IMR-90 (cell line): Measurements from ENCODE around the gene BRINP1.

Experiments used
- BHLHE40 ChIP-seq: fragments of 150-350 bp; IDR thresholded peaks from 2 replicates; pipeline ENCODE4 v1.6.1; 2016; ENCODE audit warnings: mild to moderate bottlenecking, low read depth, low read length
- CHD1 ChIP-seq: IDR thresholded peaks from 2 replicates; pipeline ENCODE4 v1.6.1; 2012; ENCODE audit warnings: low read depth, low read length, improper control_type of control experiment
- MAFK ChIP-seq: IDR thresholded peaks from 2 replicates; pipeline ENCODE4 v1.6.1; 2012; ENCODE audit warnings: low read depth, low read length, improper control_type of control experiment
- MAZ ChIP-seq: IDR thresholded peaks from 2 replicates; pipeline ENCODE4 v1.6.1; 2012; ENCODE audit warnings: low read depth, mild to moderate bottlenecking, low read length, improper control_type of control experiment, moderate library complexity, borderline replicate concordance
- NFE2L2 ChIP-seq: fragments of 150-350 bp; IDR thresholded peaks from 2 replicates; pipeline ENCODE4 v1.6.1; 2016; ENCODE audit warnings: low read depth, mild to moderate bottlenecking, low read length
- POLR2A ChIP-seq: IDR thresholded peaks from 2 replicates; pipeline ENCODE4 v1.6.1; 2012; ENCODE audit warnings: mild to moderate bottlenecking, low read depth, low read length
- RAD21 ChIP-seq: IDR thresholded peaks from 2 replicates; pipeline ENCODE4 v1.6.1; 2012; ENCODE audit warnings: low read length, improper control_type of control experiment
- RFX5 ChIP-seq: IDR thresholded peaks from 2 replicates; pipeline ENCODE4 v1.8.0; 2012; ENCODE audit warnings: low read depth, mild to moderate bottlenecking, low read length, moderate library complexity
- SMC3 ChIP-seq: fragments of 150-350 bp; IDR thresholded peaks from 2 replicates; pipeline ENCODE4 v1.6.1; 2016; ENCODE audit warnings: low read depth, mild to moderate bottlenecking, antibody characterized with exemption, low read length, moderate library complexity
- TF ChIP-seq, protein P1 (sequence below): conservative IDR thresholded peaks from 2 replicates; pipeline ENCODE4 v1.5.1; 2012; ENCODE audit warnings: mild to moderate bottlenecking, low read depth, low read length, improper control_type of control experiment
- TF ChIP-seq, protein P2 (sequence below): fragments of 150-350 bp; IDR thresholded peaks from 2 replicates; pipeline ENCODE4 v1.6.1; 2017; ENCODE audit warnings: mild to moderate bottlenecking, antibody characterized with exemption, low read length, low read depth
- TF ChIP-seq, protein P3 (sequence below): fragments of 150-350 bp; IDR thresholded peaks from 2 replicates; pipeline ENCODE4 v1.6.1; 2016; ENCODE audit warnings: low read depth, mild to moderate bottlenecking, low read length, moderate library complexity, borderline replicate concordance

DNA sequence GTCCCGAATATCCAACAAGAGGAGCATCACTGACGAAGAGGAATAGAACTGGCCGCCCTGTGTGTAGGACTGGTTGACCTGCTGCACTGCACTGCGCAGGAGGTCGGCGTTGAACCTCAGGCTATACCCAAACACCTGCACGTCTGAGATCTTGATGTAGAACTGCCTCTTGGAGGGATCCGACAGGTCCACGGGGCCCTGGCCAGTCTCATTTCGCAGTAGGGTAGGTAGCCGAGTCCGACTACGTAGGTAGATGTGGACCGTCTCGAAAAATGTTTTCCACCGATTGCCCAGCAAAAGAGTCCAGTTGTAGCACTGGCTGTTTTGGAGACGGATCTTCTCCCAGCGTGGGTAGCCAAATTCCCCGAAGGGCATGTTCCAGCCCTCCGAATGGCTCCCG is 202.0 kb downstream of the BRINP1 start:
- TF ChIP-seq, protein P1, sequence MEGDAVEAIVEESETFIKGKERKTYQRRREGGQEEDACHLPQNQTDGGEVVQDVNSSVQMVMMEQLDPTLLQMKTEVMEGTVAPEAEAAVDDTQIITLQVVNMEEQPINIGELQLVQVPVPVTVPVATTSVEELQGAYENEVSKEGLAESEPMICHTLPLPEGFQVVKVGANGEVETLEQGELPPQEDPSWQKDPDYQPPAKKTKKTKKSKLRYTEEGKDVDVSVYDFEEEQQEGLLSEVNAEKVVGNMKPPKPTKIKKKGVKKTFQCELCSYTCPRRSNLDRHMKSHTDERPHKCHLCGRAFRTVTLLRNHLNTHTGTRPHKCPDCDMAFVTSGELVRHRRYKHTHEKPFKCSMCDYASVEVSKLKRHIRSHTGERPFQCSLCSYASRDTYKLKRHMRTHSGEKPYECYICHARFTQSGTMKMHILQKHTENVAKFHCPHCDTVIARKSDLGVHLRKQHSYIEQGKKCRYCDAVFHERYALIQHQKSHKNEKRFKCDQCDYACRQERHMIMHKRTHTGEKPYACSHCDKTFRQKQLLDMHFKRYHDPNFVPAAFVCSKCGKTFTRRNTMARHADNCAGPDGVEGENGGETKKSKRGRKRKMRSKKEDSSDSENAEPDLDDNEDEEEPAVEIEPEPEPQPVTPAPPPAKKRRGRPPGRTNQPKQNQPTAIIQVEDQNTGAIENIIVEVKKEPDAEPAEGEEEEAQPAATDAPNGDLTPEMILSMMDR, result no peak
- TF ChIP-seq, protein P2, sequence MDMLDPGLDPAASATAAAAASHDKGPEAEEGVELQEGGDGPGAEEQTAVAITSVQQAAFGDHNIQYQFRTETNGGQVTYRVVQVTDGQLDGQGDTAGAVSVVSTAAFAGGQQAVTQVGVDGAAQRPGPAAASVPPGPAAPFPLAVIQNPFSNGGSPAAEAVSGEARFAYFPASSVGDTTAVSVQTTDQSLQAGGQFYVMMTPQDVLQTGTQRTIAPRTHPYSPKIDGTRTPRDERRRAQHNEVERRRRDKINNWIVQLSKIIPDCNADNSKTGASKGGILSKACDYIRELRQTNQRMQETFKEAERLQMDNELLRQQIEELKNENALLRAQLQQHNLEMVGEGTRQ, result no peak
- TF ChIP-seq, protein P3, sequence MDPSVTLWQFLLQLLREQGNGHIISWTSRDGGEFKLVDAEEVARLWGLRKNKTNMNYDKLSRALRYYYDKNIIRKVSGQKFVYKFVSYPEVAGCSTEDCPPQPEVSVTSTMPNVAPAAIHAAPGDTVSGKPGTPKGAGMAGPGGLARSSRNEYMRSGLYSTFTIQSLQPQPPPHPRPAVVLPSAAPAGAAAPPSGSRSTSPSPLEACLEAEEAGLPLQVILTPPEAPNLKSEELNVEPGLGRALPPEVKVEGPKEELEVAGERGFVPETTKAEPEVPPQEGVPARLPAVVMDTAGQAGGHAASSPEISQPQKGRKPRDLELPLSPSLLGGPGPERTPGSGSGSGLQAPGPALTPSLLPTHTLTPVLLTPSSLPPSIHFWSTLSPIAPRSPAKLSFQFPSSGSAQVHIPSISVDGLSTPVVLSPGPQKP, result no peak
- no peak for TF ChIP-seq POLR2A
- no peak for TF ChIP-seq RAD21
- TF ChIP-seq BHLHE40, result no peak
- no peak for TF ChIP-seq MAZ
- no peak for TF ChIP-seq CHD1
- TF ChIP-seq RFX5, result no peak
- no peak for TF ChIP-seq MAFK
- TF ChIP-seq NFE2L2, result no peak
- no peak for TF ChIP-seq SMC3
